Upper lobe of right lung (tissue), 1 donor: ENCODE data around the gene BMAL1. TPM values are rescaled to one million over a fixed set of nuclear protein-coding genes. Genes with fewer than 3 reads are reported as not detected.
A peak's percentile ranks its signal among the peaks of the same experiment; 100 is the strongest.

Experiments used
- ATAC-seq: fragments of 200-7000 bp; cut with Tn5 transposase; one replicate; pipeline ENCODE4 v1.9.1; 2020; ENCODE audit warnings: mild to moderate bottlenecking, moderate library complexity
- DNase-seq: peaks from one replicate; pipeline ENCODE4 v3.0.0-alpha.2; 2020
- H3K27ac ChIP-seq: fragments of 200-600 bp; one replicate; pipeline ENCODE4 v1.8.0; 2022
- H3K27me3 ChIP-seq: fragments of 200-600 bp; one replicate; pipeline ENCODE4 v1.8.0; 2022; ENCODE audit warnings: mild to moderate bottlenecking
- H3K36me3 ChIP-seq: fragments of 200-600 bp; one replicate; pipeline ENCODE4 v1.8.0; 2022
- H3K4me1 ChIP-seq: fragments of 200-600 bp; one replicate; pipeline ENCODE4 v1.8.0; 2022
- H3K4me3 ChIP-seq: fragments of 200-600 bp; one replicate; pipeline ENCODE4 v1.8.0; 2022; ENCODE audit warnings: mild to moderate bottlenecking
- H3K9me3 ChIP-seq: fragments of 200-600 bp; one replicate; pipeline ENCODE4 v1.8.0; 2022
- CTCF ChIP-seq: fragments of 200-600 bp; IDR thresholded peaks from one replicate; pipeline ENCODE4 v1.8.0; 2022; ENCODE audit warnings: antibody characterized with exemption
- intact Hi-C: fragments of 100-400 bp; cut with DNase I; formaldehyde crosslinking; loops from one replicate; pipeline ENCODE4 v1.11.0; 2022
- total RNA-seq: library from RNA; stranded (reverse); fragmentation: NEBNext Ultra II Directional; extraction: Animal tissue kit (Norgen Biotek cat#: 25700); gene quantifications from one replicate; pipeline ENCODE4 v1.2.1, GENCODE V29; 2021
- donor health status: DM: no; HTN: yes; CAD: no; lungs with severe emphysema.

BMAL1 gene
- total RNA-seq, 1 donor from 2014 or later = 18.8 TPM

- DNase-seq (peak; percentile 99), ATAC-seq (peak; percentile 96)
- intact Hi-C loops = no loop called here
- peak overlapping the region; percentile 77 for H3K27ac ChIP-seq
- H3K9me3 ChIP-seq = no peaks in the 10 kb centered on the region
- TF ChIP-seq CTCF = no peak
- H3K27me3 ChIP-seq = no peaks in the 10 kb centered on the region
- H3K36me3 ChIP-seq = no peaks in the 10 kb centered on the region
- H3K4me1 ChIP-seq = peaks cover 21% of the 10 kb centered on the region
- H3K4me3 ChIP-seq = peak overlapping the region; percentile 100
Observed at GRCh38 chr11:13276832-13277767, 490 bp upstream of the BMAL1 start.

GRCh38 chr11:13278609-13279486 lies 1.3 kb downstream of the BMAL1 start:
- TF ChIP-seq CTCF = no peak
- Histone ChIP-seq H3K27ac (peak overlapping the region; percentile 77), H3K4me1 (peaks cover 21% of the 10 kb centered on the region), H3K4me3 (peak overlapping the region; percentile 100), H3K9me3 (no peaks in the 10 kb centered on the region), H3K36me3 (no peaks in the 10 kb centered on the region), H3K27me3 (no peaks in the 10 kb centered on the region)
- DNase-seq = no peak
- intact Hi-C loops = no loop called here
- no peak for ATAC-seq

GRCh38 chr11:13279487-13279834 lies 1.9 kb downstream of the BMAL1 start:
- Histone ChIP-seq H3K4me1 (peaks cover 21% of the 10 kb centered on the region), H3K36me3 (no peaks in the 10 kb centered on the region), H3K27ac (no peak overlapping the region), H3K9me3 (no peaks in the 10 kb centered on the region), H3K4me3 (peak overlapping the region; percentile 100), H3K27me3 (no peaks in the 10 kb centered on the region)
- intact Hi-C loops = no loop called here
- no peak for ATAC-seq
- DNase-seq = no peak
- no peak for TF ChIP-seq CTCF

GRCh38 chr11:13280092-13280722 lies 2.6 kb downstream of the BMAL1 start:
- Histone ChIP-seq H3K4me1 (peaks cover 21% of the 10 kb centered on the region), H3K9me3 (no peaks in the 10 kb centered on the region), H3K36me3 (no peaks in the 10 kb centered on the region), H3K27me3 (no peaks in the 10 kb centered on the region), H3K27ac (no peak overlapping the region), H3K4me3 (peak overlapping the region; percentile 100)
- DNase-seq (no peak), ATAC-seq (no peak)
- intact Hi-C loops = no loop called here
- TF ChIP-seq CTCF = no peak

- Histone ChIP-seq H3K27ac (no peak overlapping the region), H3K4me1 (peaks cover 21% of the 10 kb centered on the region), H3K27me3 (no peaks in the 10 kb centered on the region), H3K9me3 (no peaks in the 10 kb centered on the region), H3K36me3 (no peaks in the 10 kb centered on the region), H3K4me3 (no peak overlapping the region)
- intact Hi-C loops = no loop called here
- no peak for DNase-seq
- no peak for TF ChIP-seq CTCF
- no peak for ATAC-seq
Observed at GRCh38 chr11:13280777-13281176, 3.2 kb downstream of the BMAL1 start.
